Measurements from ENCODE around the gene GORASP1.

The GORASP1 gene

DNA sequence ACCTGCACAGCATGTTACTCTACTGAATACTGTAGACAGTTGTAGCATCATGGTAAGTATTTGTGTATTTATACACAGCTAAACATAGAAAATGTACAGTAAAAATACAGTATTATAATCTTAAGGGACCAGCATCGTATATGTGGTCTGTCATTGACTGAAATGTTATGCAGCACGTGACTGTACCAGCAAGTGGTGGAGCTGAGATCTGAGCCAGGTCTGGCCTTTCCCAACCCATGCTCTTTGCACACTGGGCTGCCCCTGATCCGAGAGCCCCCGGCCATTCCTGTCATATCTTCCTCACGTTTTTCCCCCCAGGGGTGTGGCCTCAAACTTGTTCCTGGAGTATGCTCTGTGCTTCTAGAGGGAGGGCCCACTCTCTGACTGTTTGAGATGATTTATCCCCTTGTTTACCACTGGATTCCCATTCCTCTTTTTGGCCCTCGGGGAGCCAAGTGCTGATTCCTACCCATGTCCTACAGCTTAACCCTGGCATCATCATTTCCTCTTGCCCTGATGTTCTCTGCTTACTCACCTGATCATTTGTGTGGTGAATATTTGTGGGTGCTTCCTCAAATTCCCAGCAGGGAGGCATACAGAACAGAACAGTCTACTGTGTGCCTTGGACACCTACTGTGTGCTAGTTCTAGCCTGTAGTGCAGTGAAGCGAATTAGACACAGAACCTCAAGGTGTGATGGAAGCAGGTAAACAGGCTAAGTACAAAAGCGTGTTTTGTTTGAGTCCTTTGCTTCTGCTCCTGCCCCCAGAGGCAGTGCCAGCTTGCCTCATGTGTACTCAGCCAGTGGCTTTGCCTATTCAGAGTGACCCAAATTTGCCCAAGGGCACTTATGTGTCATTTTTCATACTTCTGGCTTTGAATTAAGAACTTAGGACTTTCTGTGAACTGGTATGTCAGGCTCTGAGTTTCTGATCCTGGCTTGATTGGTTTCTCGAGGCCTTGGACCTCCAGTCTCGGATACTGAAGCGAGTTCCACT lies 25.0 kb upstream of the GORASP1 start:
- no CpG with 5 or more reads among the region's 11 CpGs for WGBS (ENCODE audit: insufficient coverage, insufficient read length)
- no peak overlapping the region for H3K27ac ChIP-seq (ENCODE audit: low read length)
- no peaks in the 10 kb centered on the region for H3K27me3 ChIP-seq (ENCODE audit: control insufficient read depth, insufficient read depth, low read length)
- H3K4me3 ChIP-seq (ENCODE audit: low read length) = no peak overlapping the region
- no peaks in the 10 kb centered on the region for H3K4me1 ChIP-seq (ENCODE audit: control insufficient read depth, insufficient read depth, low read length)
- DNase-seq (ENCODE audit: low read depth, low spot score) = no peak
- H3K9me3 ChIP-seq (ENCODE audit: control insufficient read depth, insufficient read depth, low read length) = no peaks in the 10 kb centered on the region
- no peaks in the 10 kb centered on the region for H3K36me3 ChIP-seq (ENCODE audit: control insufficient read depth, insufficient read depth, low read length)

DNA sequence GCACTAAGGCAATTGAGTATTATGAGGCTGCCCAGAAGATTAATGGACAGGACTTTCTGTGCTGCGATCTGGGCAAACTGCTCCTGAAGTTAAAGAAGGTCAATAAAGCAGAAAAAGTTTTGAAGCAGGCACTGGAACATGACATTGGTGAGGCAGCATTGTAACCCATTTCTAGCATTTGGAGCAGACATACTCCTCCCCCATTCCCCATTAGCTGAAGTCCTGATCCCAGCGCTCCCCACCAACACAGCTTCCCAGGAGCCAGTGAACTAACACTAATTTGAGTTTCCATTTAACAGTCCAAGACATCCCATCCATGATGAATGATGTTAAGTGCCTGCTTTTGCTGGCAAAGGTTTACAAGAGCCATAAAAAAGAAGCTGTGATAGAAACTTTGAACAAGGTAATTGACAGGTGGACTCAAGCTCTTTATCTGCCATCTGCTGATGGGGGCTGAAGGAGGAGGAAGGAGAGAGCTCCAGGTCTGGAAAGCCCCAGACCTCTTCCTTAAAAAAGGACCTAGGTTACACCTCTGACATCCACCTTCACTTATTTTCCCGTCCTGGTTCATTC lies 23.4 kb upstream of the GORASP1 start:
- no peak overlapping the region for H3K4me3 ChIP-seq (ENCODE audit: low read length)
- no peaks in the 10 kb centered on the region for H3K36me3 ChIP-seq (ENCODE audit: control insufficient read depth, insufficient read depth, low read length)
- no peak overlapping the region for H3K27ac ChIP-seq (ENCODE audit: low read length)
- H3K9me3 ChIP-seq (ENCODE audit: control insufficient read depth, insufficient read depth, low read length) = no peaks in the 10 kb centered on the region
- DNase-seq (ENCODE audit: low read depth, low spot score) = no peak
- no peaks in the 10 kb centered on the region for H3K27me3 ChIP-seq (ENCODE audit: control insufficient read depth, insufficient read depth, low read length)
- peaks cover 1% of the 10 kb centered on the region; the same call in 1 of the 2 replicates for H3K4me1 ChIP-seq (ENCODE audit: control insufficient read depth, insufficient read depth, low read length)
- WGBS (ENCODE audit: insufficient coverage, insufficient read length) = no CpG with 5 or more reads among the region's 3 CpGs

DNA sequence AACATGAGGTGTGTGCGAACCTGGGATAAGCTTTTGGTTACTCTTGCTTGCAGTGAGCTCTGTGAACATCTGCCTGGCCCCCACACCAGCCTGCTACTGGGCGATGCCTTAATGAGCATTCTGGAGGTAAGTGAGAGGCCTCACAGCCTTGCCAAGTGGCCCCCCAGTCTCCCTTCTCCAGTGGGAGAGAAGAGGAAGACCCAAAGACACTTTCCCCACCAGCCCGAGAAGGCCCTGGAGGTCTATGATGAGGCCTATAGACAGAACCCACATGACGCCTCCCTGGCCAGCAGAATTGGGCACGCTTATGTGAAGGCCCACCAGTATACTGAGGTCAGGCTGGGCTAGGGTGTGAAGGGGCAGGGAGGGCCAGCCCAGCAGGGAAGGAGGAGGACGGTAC lies 22.6 kb upstream of the GORASP1 start:
- Histone ChIP-seq H3K4me3 (ENCODE audit: low read length) (no peak overlapping the region), H3K9me3 (ENCODE audit: control insufficient read depth, insufficient read depth, low read length) (no peaks in the 10 kb centered on the region), H3K4me1 (ENCODE audit: control insufficient read depth, insufficient read depth, low read length) (peaks cover 1% of the 10 kb centered on the region; the same call in 1 of the 2 replicates), H3K27me3 (ENCODE audit: control insufficient read depth, insufficient read depth, low read length) (no peaks in the 10 kb centered on the region), H3K27ac (ENCODE audit: low read length) (no peak overlapping the region), H3K36me3 (ENCODE audit: control insufficient read depth, insufficient read depth, low read length) (no peaks in the 10 kb centered on the region)
- no peak for DNase-seq (ENCODE audit: low read depth, low spot score)
- WGBS (ENCODE audit: insufficient coverage, insufficient read length) = no CpG with 5 or more reads among the region's 6 CpGs

DNA sequence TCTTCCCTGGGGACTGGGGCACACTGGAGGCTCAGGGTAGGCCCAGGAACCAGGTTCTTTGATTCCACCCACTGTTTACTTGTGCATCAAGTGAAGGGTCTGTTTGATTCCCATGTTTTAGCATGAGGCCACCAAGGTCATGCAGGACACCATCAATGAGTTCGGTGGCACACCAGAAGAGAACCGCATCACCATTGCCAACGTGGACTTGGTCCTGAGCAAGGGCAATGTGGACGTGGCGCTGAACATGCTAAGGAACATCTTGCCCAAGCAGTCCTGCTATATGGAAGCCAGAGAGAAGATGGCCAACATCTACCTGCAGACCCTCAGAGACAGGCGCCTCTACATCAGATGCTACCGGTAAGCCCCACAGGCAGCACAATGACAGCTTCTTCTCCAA lies 21.5 kb upstream of the GORASP1 start:
- no peak overlapping the region for H3K27ac ChIP-seq (ENCODE audit: low read length)
- no CpG with 5 or more reads among the region's 7 CpGs for WGBS (ENCODE audit: insufficient coverage, insufficient read length)
- H3K36me3 ChIP-seq (ENCODE audit: control insufficient read depth, insufficient read depth, low read length) = no peaks in the 10 kb centered on the region
- H3K4me1 ChIP-seq (ENCODE audit: control insufficient read depth, insufficient read depth, low read length) = peaks cover 1% of the 10 kb centered on the region; the same call in 1 of the 2 replicates
- no peaks in the 10 kb centered on the region for H3K27me3 ChIP-seq (ENCODE audit: control insufficient read depth, insufficient read depth, low read length)
- no peaks in the 10 kb centered on the region for H3K9me3 ChIP-seq (ENCODE audit: control insufficient read depth, insufficient read depth, low read length)
- H3K4me3 ChIP-seq (ENCODE audit: low read length) = no peak overlapping the region
- DNase-seq (ENCODE audit: low read depth, low spot score) = no peak

DNA sequence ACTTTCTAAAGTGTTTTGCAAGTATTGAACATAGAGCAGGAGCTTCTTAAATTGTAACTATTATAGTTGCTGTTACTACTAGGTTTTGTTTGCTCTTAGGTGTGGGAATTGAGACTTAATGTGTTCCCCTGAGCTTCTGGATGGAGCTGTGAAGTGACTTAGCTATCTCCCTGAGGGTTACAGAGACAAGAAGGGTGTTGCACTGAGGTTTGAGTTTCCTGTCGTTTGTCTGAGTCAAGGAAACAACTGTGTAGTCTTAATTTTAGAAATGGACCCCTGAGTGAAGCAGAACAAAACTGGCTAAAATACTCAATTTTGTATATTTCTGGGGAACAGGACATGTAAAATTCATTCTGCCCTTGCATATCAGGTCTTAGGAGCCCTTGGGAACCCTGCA lies 20.5 kb upstream of the GORASP1 start:
- H3K9me3 ChIP-seq (ENCODE audit: control insufficient read depth, insufficient read depth, low read length) = no peaks in the 10 kb centered on the region
- no peak overlapping the region for H3K4me3 ChIP-seq (ENCODE audit: low read length)
- WGBS (ENCODE audit: insufficient coverage, insufficient read length) = no CpG with 5 or more reads among the region's 1 CpG
- H3K4me1 ChIP-seq (ENCODE audit: control insufficient read depth, insufficient read depth, low read length) = peaks cover 1% of the 10 kb centered on the region; the same call in 1 of the 2 replicates
- no peaks in the 10 kb centered on the region for H3K27me3 ChIP-seq (ENCODE audit: control insufficient read depth, insufficient read depth, low read length)
- H3K27ac ChIP-seq (ENCODE audit: low read length) = no peak overlapping the region
- H3K36me3 ChIP-seq (ENCODE audit: control insufficient read depth, insufficient read depth, low read length) = no peaks in the 10 kb centered on the region
- no peak for DNase-seq (ENCODE audit: low read depth, low spot score)

DNA sequence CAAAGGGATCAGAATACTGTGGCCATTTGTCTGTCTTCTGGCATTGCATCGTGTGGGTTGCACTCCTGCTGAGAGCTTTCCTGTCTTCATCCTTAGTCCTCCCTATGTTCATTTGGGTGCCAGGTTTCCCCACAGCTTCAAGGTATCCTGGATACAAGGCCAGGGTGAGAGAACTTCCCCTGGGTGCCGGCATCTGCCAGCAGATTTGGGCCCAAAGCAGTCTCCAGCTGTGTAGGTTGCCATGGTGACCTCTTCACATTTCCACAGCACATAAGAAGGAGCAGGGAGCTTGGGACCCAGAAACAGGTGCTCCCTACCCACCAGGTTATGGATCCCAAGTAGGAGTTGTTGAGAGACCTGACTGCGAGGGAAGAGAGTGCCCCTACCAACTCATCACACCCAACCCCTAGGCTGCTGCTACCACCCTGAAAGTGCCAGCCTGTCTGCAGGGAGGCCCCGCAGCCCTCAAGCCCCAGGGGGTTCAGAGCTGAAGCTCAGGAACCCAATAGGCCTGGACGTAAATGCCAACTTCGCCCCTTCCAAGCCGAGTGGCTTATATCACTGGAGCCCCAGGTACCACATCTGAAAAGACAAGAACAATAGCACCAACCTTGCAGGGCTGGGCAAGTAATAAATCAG lies 20.0 kb upstream of the GORASP1 start:
- no CpG with 5 or more reads among the region's 7 CpGs for WGBS (ENCODE audit: insufficient coverage, insufficient read length)
- Histone ChIP-seq H3K4me1 (ENCODE audit: control insufficient read depth, insufficient read depth, low read length) (peaks cover 1% of the 10 kb centered on the region; the same call in 1 of the 2 replicates), H3K9me3 (ENCODE audit: control insufficient read depth, insufficient read depth, low read length) (no peaks in the 10 kb centered on the region), H3K4me3 (ENCODE audit: low read length) (no peak overlapping the region), H3K27ac (ENCODE audit: low read length) (no peak overlapping the region), H3K27me3 (ENCODE audit: control insufficient read depth, insufficient read depth, low read length) (no peaks in the 10 kb centered on the region), H3K36me3 (ENCODE audit: control insufficient read depth, insufficient read depth, low read length) (no peaks in the 10 kb centered on the region)
- no peak for DNase-seq (ENCODE audit: low read depth, low spot score)

DNA sequence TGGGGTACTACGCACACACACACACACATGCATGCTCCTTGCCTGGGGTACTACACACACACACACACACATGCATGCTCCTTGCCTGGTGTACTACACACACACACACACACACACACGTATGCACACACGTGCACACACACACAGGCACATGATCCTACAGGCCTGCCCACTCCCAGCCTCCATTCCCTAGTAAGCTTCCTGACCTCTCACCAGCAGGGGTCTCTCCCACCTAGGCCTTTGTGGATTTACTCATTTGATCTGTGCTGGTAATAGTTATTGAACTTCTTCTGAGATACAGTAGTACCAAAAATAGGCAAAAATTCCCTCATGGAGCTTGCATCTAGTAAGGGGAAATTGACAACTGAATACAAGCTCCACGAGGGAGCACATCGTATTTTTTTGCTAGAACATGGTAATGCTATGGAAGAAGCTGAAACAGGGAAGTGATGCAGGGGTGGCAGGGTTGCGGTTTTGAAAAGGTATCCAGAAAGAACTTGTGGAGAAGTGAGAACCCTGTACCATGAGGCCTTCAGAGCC lies 19.2 kb upstream of the GORASP1 start:
- Histone ChIP-seq H3K27ac (ENCODE audit: low read length) (no peak overlapping the region), H3K27me3 (ENCODE audit: control insufficient read depth, insufficient read depth, low read length) (no peaks in the 10 kb centered on the region), H3K4me1 (ENCODE audit: control insufficient read depth, insufficient read depth, low read length) (peaks cover 1% of the 10 kb centered on the region; the same call in 1 of the 2 replicates), H3K9me3 (ENCODE audit: control insufficient read depth, insufficient read depth, low read length) (no peaks in the 10 kb centered on the region), H3K36me3 (ENCODE audit: control insufficient read depth, insufficient read depth, low read length) (no peaks in the 10 kb centered on the region), H3K4me3 (ENCODE audit: low read length) (no peak overlapping the region)
- DNase-seq (ENCODE audit: low read depth, low spot score) = no peak
- no CpG with 5 or more reads among the region's 6 CpGs for WGBS (ENCODE audit: insufficient coverage, insufficient read length)

DNA sequence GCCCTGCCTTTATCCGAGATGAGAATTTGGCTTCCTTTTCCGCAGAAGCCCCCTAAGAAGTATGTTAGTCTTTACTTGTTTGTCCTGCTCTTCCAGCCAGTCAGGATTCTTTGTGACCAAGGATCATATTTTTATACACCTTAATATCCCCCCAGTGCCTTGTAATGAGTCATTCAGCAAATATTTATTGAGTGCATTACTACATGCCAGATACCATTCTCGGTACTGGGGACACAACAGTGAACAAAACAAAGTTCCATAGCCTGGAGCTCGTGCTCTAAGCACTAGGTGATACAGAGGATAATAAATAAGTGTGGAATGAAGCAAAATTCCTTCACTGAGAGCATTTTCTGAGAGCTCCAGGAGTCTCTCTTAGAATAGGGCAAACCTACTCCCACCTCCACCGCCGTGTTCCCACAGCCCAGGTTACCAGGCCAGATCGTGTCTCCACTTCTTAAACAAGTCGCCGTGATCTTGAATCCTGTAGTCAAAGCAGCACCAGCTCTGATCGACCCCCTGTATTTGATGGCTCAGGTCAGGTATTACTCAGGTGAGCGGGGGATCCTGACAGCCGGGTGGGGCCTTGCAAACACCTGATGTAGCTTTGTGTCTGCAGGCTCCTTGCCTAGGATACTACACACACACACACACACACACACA lies 18.5 kb upstream of the GORASP1 start:
- H3K4me1 ChIP-seq (ENCODE audit: control insufficient read depth, insufficient read depth, low read length) = peaks cover 1% of the 10 kb centered on the region; the same call in 1 of the 2 replicates
- WGBS (ENCODE audit: insufficient coverage, insufficient read length) = no CpG with 5 or more reads among the region's 12 CpGs
- H3K27ac ChIP-seq (ENCODE audit: low read length) = no peak overlapping the region
- no peaks in the 10 kb centered on the region for H3K9me3 ChIP-seq (ENCODE audit: control insufficient read depth, insufficient read depth, low read length)
- DNase-seq (ENCODE audit: low read depth, low spot score) = no peak
- H3K27me3 ChIP-seq (ENCODE audit: control insufficient read depth, insufficient read depth, low read length) = no peaks in the 10 kb centered on the region
- no peak overlapping the region for H3K4me3 ChIP-seq (ENCODE audit: low read length)
- no peaks in the 10 kb centered on the region for H3K36me3 ChIP-seq (ENCODE audit: control insufficient read depth, insufficient read depth, low read length)

DNA sequence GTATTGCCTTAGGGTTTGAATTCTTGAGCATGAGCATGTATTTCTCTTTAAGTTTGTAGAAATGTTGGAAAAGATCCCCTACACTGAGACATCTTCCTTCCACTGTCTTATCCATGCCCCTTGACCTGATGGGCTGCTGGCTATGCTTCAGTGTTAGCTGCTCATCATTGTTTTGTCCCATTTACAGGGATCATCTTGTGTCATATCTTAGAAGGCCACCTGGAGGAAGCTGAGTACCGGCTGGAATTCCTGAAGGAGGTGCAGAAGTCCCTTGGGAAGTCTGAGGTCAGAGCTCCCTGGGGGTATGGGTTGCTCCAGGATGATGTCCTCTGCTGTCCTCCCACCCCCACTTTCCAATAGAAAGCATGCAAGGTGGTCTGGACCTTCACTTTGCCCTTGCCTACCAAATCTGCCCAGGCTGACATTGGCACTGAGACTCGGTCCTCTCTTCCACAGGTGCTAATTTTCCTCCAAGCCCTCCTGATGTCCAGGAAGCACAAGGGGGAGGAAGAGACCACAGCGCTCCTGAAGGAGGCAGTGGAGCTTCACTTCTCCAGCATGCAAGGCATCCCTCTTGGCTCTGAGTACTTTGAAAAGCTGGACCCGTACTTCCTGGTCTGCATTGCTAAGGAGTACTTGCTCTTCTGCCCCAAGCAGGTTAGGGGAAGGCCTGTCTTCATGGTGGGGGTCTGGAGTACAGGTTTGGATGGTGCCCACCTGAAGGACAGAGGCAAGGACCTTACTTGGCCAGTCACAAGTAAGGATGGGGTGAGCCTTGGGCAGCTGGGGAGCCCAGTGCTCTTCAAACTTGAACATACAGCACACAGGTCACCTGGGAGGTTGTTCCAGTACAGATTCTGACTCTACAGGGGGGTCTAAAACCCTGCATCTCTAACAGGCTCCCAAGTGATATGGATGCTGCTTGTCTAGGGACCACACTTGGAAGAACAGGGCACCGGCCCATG lies 17.7 kb upstream of the GORASP1 start:
- Histone ChIP-seq H3K4me1 (ENCODE audit: control insufficient read depth, insufficient read depth, low read length) (peaks cover 1% of the 10 kb centered on the region; the same call in 1 of the 2 replicates), H3K9me3 (ENCODE audit: control insufficient read depth, insufficient read depth, low read length) (no peaks in the 10 kb centered on the region), H3K27ac (ENCODE audit: low read length) (no peak overlapping the region), H3K27me3 (ENCODE audit: control insufficient read depth, insufficient read depth, low read length) (no peaks in the 10 kb centered on the region), H3K4me3 (ENCODE audit: low read length) (no peak overlapping the region), H3K36me3 (ENCODE audit: control insufficient read depth, insufficient read depth, low read length) (no peaks in the 10 kb centered on the region)
- no CpG with 5 or more reads among the region's 5 CpGs for WGBS (ENCODE audit: insufficient coverage, insufficient read length)
- no peak for DNase-seq (ENCODE audit: low read depth, low spot score)

Measured in iPS DF 6.9 (cell line).